Measurements from ENCODE around the gene METTL26. TPM values are rescaled to one million over a fixed set of nuclear protein-coding genes. Genes with fewer than 3 reads are reported as not detected.

Gene METTL26
- total RNA-seq: 75.1 and 95.4 TPM in 2 replicates

DNA sequence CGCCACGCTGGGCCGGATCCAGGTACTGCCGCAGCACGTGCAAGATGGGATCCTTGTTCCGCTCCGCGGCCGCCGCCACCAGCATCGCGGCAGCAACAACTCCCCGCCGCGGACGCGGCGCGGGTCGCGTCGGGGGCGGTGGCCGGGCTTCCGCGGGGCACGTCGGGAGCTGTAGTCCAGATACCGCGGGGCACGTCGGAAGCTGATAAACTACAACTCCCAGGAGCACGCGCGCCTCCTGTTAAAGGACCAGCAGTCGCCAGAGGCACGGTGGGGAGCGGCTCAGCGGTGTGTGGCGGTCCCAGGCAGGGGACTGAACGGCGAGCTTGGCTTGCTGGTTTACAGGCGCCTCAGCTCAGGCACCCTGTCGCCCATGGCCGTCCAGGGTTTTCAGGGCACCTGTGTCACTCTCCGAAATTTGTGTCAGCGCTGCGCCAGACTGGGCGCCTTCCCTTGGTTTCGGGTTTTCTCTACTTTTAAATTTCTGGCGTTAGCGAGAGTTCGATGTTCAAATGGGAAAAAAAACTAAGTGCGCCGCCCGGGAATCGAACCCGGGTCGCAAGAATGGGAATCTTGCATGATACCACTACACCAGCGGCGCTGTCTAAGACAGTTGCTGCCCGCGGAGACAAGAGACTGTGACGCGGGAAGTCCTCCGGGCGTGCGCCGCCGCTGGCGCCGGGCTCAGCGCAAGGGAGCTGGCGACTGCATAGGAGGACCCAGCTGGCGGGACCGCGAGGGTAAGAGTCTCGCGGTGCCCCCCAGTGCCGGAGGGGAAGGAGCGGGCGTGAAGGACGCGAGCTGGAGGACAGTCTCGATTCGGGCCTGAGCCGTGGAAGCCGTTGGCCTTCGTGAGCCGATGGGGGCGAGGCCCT lies at the start of gene METTL26:
Gene METTL26 (minus strand): TSS at position 100 of the 875 bp plus-strand sequence. CDS start 15 bp downstream, at position 85.

DNA sequence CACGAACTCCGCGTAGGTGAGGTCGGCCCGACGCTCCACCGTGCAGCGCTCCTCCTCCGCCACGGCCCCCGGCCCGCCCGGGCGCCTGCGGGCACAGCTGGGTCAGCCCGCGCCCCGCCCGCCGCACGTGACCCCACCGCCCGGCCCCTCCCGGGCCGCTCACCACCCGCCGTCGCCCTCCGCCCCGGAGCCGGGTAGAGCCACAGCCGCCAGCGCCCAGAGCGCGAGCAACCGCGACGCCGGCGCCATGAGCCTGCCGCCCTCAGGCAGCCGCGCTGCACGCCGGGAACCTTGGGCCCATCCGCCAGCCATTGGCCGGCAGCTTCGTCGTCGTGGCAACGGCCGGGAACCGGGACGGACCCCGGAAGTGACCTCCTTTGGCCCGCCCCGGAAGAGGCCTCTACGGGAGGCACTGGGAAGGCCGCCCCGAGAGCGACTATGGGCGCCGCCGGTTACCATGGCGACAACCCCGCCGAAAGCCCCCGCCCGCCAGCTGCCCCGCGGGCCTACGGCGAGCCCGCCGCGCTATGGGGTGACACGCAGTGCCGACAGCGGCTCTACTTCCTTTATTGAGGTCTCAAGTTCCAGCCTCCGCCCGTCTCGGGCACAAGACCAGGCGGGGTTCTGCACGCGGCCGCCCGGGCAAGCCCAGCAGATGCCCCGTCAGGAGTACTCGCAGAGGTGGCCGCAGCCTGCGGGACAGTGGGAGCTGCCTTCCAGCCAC lies 48.1 kb upstream of the METTL26 start, which contains the start of gene JMJD8:
Gene JMJD8 (minus strand): TSS at position 264 of the 724 bp plus-strand sequence. CDS start 15 bp downstream, at position 249.

DNA sequence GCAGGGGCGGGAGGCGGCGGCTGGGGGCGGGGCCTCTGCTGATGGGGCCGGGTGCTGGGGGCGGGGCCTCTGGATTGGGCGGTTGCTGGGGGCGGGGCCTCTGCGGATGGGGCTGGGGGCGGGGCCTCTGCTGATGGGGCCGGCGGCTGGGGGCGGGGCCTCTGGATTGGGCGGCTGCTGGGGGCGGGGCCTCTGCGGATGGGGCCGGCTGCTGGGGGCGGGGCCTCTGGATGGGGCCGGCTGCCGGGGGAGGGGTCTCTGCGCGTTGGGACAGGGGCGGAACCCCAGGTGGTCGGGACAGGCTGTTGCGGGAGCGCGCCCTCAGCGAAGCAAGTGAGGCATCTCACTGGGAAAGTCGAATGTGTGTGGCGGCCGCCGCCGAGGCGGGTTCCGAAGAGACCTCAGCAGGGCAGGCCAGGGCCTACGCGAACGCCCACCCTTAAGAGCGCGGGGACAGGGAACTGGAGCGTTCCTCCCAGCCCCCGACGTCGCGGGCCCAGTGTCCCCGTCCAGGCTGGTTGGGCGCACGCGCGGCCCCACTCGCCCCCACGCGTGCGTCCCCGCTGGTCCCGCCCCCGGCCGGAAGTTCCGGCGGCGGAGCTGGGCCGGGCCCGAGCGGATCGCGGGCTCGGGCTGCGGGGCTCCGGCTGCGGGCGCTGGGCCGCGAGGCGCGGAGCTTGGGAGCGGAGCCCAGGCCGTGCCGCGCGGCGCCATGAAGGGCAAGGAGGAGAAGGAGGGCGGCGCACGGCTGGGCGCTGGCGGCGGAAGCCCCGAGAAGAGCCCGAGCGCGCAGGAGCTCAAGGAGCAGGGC lies 43.9 kb upstream of the METTL26 start, which contains the start of gene STUB1:
Gene STUB1 (plus strand): TSS at position 597 of the 811 bp plus-strand sequence. CDS start 116 bp downstream, at position 713.

DNA sequence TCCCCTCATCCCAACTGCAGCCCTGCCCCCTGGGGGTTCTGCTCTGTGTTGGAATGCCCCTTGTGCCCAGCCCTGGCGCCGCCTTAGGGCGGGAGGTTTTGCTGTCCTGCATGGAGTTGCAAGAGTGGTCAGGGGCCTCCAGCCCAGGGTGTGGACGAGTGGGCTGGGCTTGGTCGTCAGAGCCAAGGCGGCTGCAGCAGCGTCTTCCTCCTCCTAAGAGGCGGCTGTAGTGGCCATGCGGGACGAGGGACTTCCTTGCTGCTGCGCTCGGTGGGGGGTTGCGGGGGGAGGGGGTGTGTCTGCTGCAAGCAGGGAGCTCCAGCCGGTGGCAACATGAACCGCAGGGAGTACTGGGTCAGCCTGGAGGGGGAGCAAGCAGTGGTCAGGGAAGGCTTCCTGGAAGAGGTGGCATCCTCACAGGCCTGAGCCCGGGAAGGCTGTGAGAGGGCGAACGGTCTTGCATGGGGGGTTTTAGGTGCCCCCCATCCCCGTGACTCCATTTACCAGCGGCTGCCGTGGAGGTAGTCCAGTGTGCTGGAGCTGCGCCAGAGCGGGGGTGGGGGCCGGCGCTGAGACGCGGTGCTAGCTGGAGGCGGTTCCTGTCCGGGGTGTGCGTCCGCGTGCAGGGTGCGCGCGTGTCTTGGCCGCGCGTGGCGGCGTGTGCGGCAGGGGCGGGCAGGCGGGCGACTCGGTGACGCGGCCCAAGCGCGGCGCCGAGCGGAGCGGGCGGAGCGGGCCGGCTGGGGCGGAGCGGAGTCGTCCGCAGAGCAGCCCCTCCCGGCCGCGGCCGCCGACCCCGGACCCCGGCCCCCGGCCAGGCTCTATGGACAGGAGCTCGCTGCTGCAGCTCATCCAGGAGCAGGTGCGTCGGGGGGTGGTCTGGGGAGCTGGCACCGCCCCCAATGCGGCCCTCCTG lies 39.1 kb upstream of the METTL26 start, which contains the start of gene RHBDL1:
Gene RHBDL1 (plus strand): TSS at position 704 of the 916 bp plus-strand sequence. CDS start 120 bp downstream, at position 824.

DNA sequence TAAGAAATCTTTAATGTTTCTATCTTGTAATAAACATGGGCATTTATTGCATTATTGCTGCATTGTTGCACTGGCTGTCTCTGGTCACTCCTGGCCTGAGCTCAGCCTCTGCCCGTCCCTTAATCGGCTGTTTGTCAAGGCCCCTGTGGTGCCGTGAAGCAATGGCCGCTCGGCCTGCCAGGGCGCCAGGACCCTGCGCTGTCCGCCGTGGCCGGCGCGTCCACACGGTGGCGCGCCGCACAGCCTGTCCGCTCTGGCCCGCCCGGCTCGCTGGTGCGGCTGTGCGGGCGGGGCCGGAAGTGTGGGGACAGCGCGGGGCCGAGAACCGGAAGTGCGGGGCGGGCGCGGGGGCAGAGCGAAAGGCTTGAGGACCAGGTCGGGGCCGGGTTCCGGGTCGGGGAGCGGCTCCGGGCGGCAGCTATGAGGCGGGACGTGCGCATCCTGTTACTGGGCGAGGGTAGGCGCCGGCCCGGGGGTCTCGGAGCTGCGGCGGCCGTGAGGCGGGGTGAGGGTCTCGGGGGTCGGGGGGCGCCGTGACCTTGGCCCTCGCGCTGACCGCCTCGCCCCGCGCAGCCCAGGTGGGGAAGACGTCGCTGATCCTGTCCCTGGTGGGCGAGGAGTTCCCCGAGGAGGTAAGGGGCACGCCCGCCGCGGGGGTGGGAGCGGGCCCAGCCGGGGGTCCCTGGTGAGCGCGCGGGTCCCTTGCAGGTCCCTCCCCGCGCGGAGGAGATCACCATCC lies 31.8 kb upstream of the METTL26 start, which contains the start of gene RHOT2:
Gene RHOT2 (plus strand): TSS at position 353 of the 739 bp plus-strand sequence. CDS start 68 bp downstream, at position 421.

DNA sequence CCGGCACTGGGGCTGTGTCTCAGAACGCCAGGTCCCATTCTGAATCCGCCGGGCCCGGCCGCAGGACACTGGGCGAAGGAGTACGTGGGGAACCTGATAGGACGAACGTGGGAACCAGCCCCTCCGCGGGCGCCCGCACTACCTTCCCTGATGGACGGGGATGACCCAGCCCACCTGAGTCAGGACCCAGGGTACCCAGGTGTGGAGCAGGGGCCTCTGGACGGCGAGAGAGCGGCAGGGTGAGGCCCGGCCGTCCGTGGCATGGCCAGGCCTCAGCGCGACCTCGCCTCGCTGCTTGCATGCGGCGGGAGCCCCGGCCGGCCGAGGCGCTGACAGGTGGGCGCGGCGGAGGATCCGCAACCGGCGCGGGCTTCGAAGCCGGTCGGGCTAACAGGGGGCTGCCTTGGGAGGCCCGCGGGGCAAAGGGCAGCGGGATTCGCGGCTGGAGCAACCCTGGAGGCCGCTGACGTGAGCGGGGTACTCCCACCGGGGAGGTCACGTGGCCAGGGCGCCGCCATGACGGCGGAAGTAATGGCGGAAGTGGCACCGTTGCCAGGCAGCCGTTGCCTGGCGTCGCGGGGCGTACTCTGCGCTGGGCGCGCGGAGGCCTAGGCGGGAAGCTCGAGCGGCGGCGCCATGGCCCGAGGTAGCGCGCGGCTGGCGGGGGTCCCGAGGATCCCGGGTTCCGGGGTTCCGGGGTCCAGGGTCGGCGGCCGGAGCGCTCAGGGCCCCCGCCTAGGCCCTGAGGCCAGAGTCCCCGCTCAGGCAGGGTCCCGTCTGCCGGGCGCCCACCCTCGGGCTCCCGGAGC lies 12.9 kb upstream of the METTL26 start, which contains the start of gene WDR90:
Gene WDR90 (plus strand): TSS at position 585 of the 809 bp plus-strand sequence. CDS start 52 bp downstream, at position 637.

DNA sequence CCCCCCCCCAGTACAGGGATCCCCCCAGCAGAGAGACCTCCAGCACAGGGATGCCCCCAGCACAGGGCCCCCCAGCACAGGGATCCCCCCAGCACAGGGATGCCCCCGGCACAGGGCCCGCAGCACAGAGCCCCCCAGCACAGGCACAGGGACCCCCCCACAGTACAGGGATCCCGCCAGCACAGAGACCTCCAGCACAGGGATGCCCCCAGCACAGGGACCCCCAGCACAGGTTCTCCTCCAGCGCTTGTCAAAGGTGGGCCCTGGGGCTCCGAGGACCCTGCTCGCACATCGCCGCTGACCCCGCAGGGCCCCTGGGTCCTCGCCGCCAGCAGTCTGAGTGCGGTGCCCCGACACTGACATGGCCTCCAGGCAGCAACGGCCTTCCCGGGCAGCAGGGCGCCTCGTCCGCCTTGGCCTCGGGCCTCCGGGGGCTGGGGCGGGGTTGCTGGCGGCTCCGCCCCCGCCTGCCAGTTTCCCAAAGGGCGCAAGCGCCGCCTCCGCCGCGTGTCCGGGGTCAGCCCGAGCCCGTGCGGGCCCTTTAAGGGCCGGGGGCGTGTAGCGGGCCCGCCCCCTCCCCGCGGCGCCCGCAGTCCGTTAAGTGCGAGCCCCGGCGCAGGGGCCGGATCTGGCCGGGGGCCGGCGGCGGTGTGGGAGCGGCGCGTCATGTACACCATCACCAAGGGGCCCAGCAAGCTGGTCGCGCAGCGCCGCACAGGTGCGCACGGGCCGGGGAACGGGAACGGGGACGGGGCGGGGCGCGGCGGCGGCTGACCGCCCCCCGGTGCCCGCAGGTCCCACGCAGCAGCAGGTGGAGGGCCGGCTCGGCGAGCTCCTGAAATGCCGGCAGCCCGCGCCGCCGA lies 5.5 kb upstream of the METTL26 start, which contains the start of gene MCRIP2:
Gene MCRIP2 (plus strand): TSS at position 503 of the 863 bp plus-strand sequence. CDS start 164 bp downstream, at position 667.

DNA sequence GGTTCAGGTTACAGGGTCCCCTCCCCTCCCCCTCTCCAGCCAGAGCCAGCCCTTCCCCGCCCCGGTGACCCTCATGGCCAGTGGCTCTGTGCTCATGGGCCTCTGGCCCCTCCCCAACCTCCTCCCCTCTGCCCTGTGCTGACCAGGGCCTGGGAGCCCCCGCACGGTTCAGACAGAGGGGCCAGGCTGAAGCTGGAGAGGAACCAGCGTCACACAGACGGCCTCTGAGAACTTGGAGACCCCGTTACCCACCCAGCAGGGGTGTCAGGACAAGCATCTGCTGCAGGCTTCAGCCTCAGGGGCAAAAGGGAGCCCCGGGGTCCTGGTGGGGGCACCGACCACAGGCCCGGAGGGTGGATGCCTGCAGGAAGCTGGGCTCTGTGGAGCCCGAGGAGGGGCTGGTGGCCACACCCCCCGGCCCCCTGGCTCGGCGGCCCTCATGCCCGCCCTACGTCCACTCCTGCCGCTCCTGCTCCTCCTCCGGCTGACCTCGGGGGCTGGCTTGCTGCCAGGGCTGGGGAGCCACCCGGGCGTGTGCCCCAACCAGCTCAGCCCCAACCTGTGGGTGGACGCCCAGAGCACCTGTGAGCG lies 5.2 kb downstream of the METTL26 start, which contains the start of gene WFIKKN1:
Gene WFIKKN1 (plus strand): TSS at position 171 of the 591 bp plus-strand sequence. CDS start 269 bp downstream, at position 440.

DNA sequence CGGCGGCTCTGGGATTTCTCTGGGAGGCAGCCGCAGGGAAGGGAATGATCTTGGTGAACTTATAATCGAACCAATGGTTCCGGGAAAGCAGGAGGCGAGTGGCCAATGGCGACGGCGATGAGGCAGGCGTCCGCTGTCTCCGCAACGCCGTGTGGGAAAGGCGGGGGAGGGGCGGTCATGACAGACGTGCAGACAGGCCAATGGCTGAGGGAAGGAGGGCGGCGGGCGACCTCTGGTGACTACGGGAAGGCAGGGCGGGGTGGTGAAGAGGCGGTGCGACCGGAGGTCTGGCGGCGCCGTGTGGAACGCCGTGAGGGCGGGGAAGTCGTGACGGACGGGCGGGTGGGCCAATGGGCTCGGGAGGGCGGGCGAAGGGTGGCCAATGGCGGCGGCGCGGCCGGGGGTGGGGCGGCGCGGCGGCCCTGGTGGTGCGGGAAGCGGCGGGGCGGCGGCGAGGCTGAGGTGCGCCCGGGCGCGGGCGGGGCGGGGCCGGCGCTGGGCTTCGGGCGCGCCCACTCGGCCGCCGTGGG lies 46.4 kb downstream of the METTL26 start, which contains the start of gene RAB40C:
Gene RAB40C (plus strand): TSS at position 409 of the 530 bp plus-strand sequence. CDS start 226 bp downstream, outside the sequence.

Other genes starting within 250 kb of the METTL26 start
- 69.0 and 73.0 TPM in 2 replicates for gene NME4, start 239.1 kb downstream of the METTL26 start, total RNA-seq
- 9.9 and 11.4 TPM in 2 replicates for gene DECR2, start 234.4 kb downstream of the METTL26 start, total RNA-seq
- 14.2 and 23.1 TPM in 2 replicates for gene RAB11FIP3, start 210.7 kb downstream of the METTL26 start, total RNA-seq
- gene CAPN15, start 108.6 kb downstream of the METTL26 start, total RNA-seq: 10.5 and 16.8 TPM in 2 replicates
- not detected in 2 replicates for gene PRR35, start 75.9 kb downstream of the METTL26 start, total RNA-seq
- gene NHLRC4, start 69.3 kb downstream of the METTL26 start, total RNA-seq: 1.3 and 1.4 TPM in 2 replicates
- gene PIGQ, start 66.3 kb downstream of the METTL26 start, total RNA-seq: 14.8 and 21.6 TPM in 2 replicates
- 7.8 and 10.5 TPM in 2 replicates for gene RAB40C, start 46.2 kb downstream of the METTL26 start, total RNA-seq
- gene WFIKKN1, start 5.3 kb downstream of the METTL26 start, total RNA-seq: 0.14 and 0.18 TPM in 2 replicates
- gene MCRIP2, start 5.5 kb upstream of the METTL26 start, total RNA-seq: 15.2 and 23.0 TPM in 2 replicates
- 4.6 and 8.7 TPM in 2 replicates for gene WDR90, start 13.1 kb upstream of the METTL26 start, total RNA-seq
- gene RHOT2, start 31.8 kb upstream of the METTL26 start, total RNA-seq: 28.9 and 30.6 TPM in 2 replicates
- 2.7 and 3.7 TPM in 2 replicates for gene RHBDL1, start 39.4 kb upstream of the METTL26 start, total RNA-seq
- gene STUB1, start 44.1 kb upstream of the METTL26 start, total RNA-seq: 143 and 151 TPM in 2 replicates
- gene JMJD8, start 48.0 kb upstream of the METTL26 start, total RNA-seq: 28.0 and 31.2 TPM in 2 replicates
- 2.3 and 4.3 TPM in 2 replicates for gene WDR24, start 54.1 kb upstream of the METTL26 start, total RNA-seq
- not detected in 2 replicates for gene FBXL16, start 69.5 kb upstream of the METTL26 start, total RNA-seq
- gene METRN, start 78.8 kb upstream of the METTL26 start, total RNA-seq: 71.1 and 88.5 TPM in 2 replicates
- gene ANTKMT, start 84.8 kb upstream of the METTL26 start, total RNA-seq: 23.8 and 25.4 TPM in 2 replicates
- 1.1 and 1.7 TPM in 2 replicates for gene CCDC78, start 90.1 kb upstream of the METTL26 start, total RNA-seq
- 12.7 and 15.4 TPM in 2 replicates for gene HAGHL, start 90.8 kb upstream of the METTL26 start, total RNA-seq
- 29.3 and 32.7 TPM in 2 replicates for gene CIAO3, start 104.7 kb upstream of the METTL26 start, total RNA-seq
- not detected in 2 replicates for gene MSLN, start 124.4 kb upstream of the METTL26 start, total RNA-seq
- 12.8 and 17.9 TPM in 2 replicates for gene RPUSD1, start 152.1 kb upstream of the METTL26 start, total RNA-seq
- 1.4 and 2.3 TPM in 2 replicates for gene CHTF18, start 152.3 kb upstream of the METTL26 start, total RNA-seq
- gene GNG13, start 164.4 kb upstream of the METTL26 start, total RNA-seq: not detected in 2 replicates